Lower leg skin (tissue), 3 donors: ENCODE results near the gene TUSC2.

Experiments used
- POLR2A ChIP-seq, 2 donors: fragments of 450-650 bp; IDR thresholded peaks; one replicate each; pipeline ENCODE4 v1.6.1; 2016 to 2017; ENCODE audit warnings: antibody characterized with exemption in 2 of 2, mild to moderate bottlenecking in 1 of 2, moderate library complexity in 1 of 2
- TF ChIP-seq, protein P1 (sequence below), 3 donors: fragments of 450-650 bp; IDR thresholded peaks; one replicate each; pipeline ENCODE4 v1.5.1; 2016; ENCODE audit warnings: antibody characterized with exemption in 3 of 3, mild to moderate bottlenecking in 3 of 3, moderate library complexity in 2 of 3

- TF ChIP-seq, protein P1, sequence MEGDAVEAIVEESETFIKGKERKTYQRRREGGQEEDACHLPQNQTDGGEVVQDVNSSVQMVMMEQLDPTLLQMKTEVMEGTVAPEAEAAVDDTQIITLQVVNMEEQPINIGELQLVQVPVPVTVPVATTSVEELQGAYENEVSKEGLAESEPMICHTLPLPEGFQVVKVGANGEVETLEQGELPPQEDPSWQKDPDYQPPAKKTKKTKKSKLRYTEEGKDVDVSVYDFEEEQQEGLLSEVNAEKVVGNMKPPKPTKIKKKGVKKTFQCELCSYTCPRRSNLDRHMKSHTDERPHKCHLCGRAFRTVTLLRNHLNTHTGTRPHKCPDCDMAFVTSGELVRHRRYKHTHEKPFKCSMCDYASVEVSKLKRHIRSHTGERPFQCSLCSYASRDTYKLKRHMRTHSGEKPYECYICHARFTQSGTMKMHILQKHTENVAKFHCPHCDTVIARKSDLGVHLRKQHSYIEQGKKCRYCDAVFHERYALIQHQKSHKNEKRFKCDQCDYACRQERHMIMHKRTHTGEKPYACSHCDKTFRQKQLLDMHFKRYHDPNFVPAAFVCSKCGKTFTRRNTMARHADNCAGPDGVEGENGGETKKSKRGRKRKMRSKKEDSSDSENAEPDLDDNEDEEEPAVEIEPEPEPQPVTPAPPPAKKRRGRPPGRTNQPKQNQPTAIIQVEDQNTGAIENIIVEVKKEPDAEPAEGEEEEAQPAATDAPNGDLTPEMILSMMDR (IDR thresholded peaks at IDR 0.05), result no peak
- TF ChIP-seq POLR2A (IDR thresholded peaks at IDR 0.05), result no peak
These were observed 10.9 kb upstream of the TUSC2 start for GRCh38 chr3:50338965-50339364.
